Inflammatory macrophage treated with lipopolysaccharide for 4 hours (primary cell): ENCODE data around the gene VTI1A.
"Not testable (repeated sequence)": the region's sequence is repeated elsewhere in the genome, so short reads cannot be mapped to it uniquely, and the experiment has no call there.

Source experiments
- DNase-seq: peaks from one replicate; pipeline ENCODE4 v3.0.0-alpha.2; 2020

The VTI1A gene

DNA sequence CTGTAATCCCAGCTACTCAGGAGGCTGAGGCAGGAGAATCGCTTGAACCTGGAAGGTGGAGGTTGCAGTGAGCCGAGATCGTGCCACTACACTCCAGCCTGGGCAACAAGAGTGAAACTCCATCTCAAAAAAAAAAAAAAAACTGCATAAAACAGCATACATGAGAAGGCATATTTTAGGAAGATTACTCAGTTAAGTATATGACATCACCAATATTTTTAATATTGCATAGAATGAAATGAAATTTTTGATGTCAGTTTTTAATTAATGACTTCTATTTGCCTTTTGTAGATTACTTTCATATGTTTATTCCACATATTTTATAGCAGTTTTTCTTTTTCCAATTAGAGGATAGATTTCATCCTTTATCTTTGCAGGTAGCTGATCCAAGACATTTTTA, 284.4 kb downstream of the VTI1A start:
- DNase-seq = not testable (repeated sequence)

DNA sequence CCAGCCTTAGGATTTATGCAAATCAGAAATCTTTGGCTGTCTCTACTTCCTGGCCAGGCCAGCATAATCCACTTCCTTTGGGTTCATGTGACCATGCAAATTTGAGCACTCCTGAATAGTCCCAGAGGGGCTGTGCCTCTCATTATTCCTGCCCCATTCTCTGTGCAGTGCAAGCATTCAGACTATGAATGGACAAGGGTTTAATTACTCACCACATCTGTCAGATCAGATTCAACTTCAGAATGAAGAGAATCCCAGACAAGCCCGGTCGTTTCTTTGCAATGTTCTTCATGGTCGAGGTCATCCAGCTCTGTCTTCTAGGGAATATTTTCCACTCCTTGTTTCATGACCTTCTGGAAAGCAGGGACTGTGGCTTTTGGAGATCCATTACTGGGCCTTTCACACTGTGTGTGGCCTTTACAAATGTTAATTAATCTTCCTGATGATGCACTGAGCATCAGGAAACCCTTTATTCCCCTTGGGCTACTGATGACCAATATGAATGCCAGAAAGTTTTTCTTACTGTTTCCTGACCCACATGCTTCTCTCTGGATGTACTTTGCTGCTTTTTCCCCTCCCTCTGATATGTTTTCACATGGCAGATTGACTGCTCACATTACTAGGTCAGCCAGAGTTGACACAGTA, 285.4 kb downstream of the VTI1A start:
- peak; percentile 12 for DNase-seq

DNA sequence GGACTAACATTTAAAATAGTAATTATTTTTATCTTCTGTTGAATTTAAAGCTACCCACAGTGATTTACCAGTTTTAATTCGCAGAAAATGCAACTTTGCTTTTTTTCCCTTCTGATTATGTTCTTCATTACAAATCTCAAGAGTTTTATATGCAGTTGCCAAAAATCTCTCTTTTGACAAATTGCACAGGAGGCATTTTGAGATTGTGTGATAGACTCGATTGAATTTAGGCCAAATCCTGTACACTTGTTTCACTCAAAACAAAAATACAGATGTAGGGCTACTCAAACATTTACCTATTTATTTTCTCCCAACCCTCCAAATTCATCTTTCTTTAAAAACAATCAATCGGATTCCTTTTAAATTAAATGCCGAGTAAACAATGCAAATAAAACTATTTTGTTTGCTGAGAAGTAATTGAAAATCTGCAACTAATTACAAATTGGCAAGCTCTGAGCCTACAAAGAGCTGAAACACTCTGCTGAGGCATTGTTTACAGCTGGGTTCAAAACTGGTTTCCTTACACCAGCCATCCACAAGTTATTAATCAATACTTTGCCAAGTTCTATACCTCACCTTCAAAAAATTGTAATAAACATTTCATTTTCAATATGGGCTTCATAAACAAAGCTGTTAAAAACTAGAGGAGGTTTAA, 288.2 kb downstream of the VTI1A start:
- DNase-seq = no peak

DNA sequence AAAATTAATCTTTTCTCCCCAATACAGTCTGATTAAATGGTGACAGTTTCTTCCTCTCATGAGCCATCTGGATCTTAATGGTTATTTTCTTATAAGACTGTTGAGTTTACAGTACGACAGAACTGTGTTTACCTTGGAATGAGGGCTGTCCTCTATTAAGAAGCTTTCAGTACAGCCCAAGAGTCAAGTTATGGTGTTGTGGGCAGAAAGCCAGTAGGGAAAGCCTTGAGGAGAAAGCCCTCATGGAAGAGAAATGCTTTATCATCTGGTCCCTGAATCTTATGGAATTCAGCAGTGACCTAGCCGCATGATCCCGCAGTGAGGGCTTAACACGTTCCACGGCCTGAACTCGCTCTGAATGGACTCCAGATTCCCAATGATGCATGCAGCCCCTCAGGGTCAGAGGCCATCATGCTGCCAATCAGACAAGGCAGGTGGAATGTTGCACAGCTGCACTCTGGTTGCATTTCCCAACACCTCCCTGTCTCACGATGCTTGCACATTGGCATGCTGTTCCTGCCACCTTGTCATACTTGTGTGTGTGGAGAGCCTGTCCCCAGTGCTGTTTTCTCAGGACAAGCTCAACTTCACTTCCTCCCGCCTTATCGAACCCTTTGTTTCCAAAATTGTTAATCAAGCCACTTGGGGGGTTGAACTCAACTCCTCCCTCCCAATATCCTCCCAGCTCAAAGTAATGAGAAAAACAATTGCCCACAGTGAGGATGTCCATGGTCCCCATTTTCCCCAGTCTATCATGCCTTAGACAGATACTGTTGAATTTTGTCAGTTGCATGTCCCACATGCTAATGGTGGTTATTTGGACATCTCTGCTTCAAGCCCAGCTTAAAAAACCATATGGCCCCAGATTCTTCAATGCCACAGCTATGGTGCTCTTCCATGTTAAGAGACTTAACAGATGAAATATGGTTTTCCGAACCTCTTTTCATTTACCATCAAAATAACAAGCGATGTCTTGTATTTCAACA, 291.9 kb downstream of the VTI1A start:
- DNase-seq = no peak

DNA sequence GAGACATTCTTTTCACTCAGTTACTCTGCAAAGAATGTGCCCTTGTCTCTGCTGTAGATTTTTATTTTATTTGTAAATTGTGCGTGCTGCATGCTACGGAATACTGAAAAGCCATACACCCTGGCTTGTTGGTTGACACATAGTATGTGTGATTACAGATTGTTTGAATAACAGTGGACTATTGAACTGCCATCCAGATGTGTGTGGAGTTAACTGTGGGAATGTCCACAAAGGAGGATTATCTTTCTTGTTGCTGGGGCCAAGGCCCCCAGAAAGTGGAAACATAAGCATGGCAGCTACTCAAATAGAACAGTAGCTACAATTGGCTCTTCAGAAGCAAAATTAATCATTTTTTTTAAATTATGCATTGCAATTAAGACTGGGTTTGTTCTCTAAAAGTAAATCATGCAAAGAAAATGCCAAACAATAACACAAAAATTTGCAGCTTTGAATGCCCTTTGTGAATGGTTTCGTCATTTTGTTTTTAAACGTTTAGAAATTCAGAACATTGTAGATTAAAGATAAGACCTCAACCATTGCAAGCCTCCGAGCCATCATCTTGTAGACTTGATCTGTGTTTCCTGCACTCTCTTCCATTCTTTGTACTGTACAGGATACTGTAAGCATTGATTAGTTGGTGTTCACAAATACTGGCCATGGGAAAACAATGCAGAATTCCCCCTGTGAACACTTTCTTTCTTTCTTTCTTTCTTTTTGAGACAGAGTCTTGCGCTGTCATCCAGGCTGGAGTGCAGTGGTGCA, 292.8 kb downstream of the VTI1A start:
- no peak for DNase-seq

DNA sequence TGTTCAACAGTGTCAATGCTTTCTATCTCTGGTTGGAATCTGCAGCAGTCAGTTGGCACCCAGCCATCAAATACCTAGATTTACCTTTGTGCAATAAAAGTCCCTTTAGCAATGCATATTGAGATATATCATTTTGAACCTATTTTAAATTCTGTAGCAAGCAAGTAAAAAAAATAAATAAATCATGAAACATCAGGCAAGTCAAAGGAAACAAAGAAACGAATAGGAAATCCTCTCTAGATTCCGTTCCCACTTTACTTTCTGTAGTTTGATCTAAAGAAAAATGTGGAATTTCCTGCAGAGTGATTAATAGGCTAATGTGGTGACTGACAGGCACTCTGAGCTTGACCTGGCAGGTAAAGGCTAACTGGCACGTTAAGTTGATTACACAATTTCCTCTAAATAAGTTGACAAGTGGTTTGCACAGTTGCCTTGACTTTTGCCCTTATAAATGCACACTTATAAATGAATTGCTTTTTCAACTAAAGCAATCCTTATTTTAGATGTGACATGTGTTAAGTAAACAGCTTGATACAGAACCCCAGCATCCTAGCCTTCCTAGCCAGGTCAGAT, 294.9 kb downstream of the VTI1A start:
- DNase-seq = no peak

DNA sequence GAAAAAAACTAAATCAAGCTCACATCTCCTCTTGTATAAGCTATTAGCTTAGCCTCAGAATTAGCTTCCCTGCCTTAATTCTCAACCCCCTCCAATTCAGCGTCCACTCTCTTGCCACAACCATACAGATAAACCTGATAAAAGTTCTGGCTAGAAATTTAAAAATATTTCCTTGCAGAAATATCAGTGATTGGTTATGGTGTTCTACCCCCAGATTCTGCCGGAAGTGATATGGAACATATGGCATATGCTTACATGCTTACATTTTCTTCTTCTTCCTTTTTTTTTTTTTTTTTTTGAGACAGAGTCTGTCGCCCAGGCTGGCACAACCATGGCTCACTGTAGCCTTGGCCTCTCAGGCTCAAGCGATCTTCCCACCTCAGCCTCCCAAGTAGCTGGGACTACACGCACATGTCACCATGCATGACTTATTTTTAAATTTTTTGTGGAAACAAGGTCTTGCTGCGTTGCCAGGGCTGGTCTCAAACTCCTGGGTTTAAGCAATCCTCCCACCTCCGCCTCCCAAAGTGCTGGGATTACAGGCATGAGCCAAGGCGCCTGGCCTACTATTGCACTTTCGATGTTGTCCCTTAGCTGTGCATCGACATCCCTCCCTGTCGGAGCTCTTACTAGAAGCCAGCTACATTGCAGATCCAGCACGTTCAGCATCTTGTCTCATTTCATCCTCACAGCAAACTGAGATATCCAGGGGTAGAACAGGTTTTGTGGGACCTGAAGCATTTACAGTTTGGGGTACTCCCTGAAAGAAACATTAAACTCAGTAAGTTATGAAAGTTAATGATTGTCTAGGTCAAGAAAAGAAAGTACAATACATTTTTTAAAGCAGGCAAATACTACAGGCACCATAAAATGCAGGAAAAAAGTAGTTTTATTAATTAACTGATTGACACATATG, 297.4 kb downstream of the VTI1A start:
- no peak for DNase-seq

DNA sequence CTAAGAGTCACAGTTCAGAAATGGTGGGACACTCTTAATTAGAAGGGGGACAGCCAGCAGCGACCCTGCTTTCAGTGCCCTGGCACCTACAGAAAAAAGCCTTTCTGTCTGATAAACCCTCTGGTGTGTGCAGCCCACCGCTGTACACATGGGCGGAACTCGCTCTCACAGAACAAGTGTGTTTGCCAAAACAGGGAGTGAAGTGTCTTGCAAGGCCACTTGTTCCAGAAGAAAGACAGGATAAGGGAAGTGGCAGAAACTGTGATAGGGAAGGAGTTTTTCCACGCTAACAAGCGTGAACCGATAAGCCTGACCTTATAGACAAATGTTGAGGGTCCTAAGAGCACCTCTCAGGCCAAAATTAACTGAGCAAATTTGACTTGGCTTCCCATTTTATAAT, 299.3 kb downstream of the VTI1A start:
- no peak for DNase-seq

DNA sequence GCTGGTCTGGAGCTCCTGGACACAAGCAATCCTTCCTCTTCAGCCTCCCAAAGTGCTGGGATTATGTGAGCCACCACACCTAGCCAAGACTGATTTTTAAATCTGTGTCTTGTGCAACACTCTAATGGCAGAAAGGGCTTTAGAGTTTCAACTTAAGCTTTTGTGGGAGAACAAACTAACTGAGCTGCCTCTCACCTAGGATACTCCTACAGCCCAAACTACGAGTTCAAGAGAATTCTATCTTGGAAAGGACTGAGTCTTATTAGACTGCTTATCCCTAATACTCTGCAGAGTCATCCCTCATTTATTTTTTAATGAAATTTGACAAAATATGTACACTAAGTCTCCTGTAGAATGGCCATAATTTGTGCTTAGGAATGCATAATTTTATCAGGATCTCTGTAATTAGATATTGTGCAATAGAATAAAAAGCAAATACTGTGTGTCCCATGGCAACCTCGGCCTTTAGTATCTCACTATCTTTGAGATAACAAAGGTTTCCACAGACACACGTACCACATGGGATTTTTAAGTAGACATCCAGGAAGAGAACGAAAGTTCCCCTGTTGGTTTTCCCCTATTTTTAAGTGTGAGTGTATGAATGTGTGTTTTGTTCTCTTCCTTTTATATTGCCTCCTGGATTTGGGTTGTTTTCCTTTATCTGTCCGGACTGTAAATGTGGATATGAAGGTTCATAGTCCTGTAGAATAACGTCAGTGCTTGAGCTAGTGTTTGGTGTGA, 303.6 kb downstream of the VTI1A start:
- no peak for DNase-seq

DNA sequence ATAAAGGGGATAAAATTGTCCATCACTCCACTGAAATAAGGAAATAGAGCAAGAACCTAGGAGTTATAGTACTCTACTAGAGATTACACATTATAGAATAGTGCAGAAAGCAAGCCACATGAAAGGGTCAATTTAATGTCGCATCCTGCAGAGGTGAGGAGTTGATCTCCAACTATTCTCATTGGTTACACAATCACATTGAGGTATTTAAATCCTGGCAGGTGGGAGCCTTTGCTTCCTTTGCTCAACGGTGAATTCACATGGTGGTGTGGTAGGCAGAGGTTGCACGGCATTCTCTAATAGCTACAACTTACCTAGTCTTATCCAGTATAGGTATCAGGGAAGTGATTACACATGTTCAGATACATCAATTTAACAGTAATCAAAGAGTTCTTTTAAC, 304.6 kb downstream of the VTI1A start:
- no peak for DNase-seq

DNA sequence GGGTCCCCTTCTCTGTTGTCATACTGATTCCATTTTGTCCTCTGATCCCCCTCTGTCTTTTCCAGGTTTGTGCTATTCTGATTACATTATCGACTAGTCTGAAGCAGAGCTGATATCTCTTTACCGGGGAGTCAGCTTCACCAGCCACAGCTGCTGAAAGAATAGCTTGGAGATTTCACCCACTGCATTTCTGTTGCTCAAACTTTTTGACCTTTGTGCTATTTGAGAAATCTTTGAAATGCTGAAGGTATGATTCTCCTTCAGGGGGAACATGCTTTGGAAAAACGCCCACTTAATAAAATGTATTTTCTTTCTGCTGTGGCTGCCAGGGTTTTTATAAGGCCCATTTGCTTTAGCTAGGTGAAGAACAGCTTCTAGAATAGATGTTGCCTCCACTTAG, 305.3 kb downstream of the VTI1A start:
- no peak for DNase-seq

DNA sequence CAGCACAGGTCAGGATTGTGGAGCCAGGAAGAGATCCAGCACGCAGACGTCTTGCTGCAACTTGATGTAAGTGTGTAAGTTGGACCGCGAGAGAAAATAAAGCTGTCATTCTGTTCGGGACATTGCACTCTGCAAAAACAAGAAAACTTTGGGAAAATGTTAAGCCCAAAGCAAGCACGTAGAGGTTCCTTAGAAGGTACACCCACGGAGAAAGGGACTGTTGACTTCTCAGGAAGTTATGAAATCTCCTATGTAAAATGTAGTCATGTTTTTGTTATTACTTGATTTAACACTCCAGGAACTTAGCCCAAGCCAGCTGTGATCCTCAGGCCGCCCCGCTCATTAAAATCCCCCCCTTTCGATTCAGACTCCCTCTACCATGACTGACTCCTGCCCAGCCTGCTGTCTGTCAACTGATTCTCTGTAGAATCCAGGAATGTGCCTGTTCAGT, 307.0 kb downstream of the VTI1A start:
- DNase-seq = peak; percentile 69

DNA sequence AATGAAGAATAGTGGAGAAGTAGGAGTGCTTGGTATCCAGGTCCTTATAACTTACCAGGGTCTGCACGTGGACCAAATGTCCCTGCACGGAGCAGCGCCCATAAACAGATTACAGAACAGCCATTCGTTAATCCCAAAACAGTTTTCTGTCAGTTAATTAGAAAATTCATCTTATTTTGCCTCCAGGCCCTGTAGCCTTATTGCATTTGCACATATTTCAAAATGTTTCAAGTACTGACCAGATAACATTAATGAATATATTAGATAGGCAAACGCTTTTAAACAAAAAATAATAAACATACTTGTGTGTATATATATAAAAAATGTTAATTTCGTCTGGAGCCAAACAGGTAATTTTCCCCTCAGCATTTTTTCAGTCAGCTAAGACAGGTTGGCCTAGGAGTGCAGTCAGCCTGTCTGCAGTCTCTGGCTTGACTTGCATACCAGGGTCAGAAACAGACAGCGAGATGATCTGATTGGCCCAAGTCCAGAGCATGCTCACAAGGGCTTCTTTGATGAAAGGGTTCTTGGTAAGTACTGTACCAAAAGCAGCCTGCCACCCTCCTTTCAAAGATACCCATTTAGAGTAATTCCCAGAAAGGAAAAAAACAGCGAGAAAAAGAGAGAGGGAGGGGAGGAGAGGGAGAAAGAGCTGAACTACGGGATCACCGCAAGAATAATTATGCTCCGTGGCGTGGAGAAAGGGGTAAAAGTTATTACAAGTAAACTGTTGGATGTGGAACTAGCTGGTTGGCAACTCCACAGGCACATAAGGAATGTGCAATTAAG, 308.6 kb downstream of the VTI1A start:
- no peak for DNase-seq

DNA sequence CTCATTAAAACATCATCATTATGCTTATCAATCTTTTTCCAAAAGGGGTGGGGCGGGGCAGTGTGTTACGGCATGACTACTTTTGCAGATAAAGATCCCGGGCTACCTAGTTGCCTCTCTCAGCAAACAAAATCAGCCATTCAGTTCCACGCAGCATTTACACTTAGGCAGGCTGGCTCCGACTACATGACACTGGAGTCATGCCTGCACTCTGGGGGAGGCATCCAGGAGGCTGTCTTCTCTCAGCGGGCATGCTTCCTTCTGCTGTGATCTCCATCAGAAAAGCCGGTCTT, 309.2 kb downstream of the VTI1A start:
- no peak for DNase-seq

DNA sequence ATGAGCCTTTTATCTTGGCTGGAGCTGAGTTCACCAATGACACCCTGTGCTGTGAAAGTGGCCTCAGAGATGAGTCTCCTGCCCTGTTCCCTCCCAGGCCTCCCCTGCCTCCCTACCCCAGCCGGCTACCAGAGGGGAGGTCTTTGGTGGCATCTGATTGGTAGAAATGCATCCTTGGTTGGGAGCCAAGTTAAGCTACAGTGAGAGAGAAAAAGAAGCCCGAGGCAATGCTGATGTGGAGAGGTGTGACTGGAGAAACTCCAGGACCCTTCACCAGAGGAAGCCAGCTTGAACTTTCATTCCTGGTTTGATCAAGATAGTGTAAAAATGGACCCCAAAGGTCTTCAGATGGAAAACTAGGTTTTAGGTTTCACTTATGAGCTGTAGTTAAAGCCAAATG, 311.9 kb downstream of the VTI1A start:
- DNase-seq = no peak

DNA sequence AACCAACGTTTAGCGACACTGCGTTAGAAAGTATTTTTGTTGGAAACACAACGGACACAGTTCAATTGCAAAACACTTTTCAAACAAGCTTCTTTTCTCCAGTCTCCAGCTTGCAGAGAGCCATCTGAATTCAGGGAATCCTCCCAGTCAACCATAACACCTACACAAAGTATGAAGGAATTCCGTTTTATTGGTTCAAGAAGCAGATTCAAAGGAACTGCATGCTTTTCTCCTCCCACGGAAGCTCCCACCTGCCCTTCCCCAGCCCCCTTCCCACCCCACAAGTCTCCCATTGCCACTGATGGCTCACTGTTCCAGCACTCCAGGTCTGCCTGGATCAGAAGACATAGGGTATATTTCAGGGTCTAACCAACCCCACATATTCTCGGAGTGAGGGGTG, 312.5 kb downstream of the VTI1A start:
- DNase-seq = no peak

DNA sequence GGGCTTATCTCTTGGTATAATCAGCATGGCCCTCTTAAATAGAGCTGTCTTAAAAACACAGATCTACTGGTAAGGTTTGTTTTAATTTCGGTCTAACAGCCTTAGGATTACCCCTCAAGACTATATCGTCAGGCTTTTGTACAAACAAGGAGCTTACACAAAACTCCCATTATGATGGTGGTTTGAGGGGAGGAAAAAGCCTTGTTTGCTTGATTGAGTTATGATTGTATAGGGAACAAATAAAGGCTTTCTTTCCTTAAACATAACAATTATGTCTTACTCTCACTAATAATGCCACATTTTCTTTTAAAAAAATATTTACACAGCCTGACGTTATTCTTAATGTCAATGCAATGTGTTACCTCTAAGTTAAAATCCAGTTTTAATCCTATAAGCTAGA, 314.2 kb downstream of the VTI1A start:
- no peak for DNase-seq

DNA sequence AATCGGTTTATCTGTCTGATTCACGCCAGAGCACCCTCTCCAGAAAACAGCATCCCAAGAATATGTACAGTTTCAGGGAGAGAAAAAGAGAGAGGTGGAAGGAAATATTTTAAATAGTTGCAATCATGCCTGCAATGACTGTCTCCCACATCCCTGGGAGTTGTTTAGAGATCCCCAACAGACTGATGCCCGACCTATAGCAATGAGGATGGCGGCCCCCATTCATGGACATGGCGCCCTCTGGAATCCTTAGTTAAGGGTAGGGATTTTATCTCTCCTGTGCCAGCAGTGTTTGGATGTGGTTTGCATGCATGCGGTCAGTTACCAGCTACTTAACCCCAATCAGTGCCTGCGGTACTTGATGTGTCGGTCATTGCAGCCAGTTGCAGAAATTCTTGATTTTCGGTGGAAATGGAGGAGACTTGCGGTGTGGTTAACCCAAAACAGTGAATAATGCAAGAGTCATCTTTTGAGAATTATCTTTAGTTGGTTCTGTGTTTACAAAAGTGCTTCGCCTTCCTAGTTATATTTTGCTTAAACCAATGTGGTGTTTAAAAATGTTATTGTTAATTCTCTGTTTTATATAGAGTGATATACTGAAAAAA, 317.0 kb downstream of the VTI1A start:
- DNase-seq = no peak

DNA sequence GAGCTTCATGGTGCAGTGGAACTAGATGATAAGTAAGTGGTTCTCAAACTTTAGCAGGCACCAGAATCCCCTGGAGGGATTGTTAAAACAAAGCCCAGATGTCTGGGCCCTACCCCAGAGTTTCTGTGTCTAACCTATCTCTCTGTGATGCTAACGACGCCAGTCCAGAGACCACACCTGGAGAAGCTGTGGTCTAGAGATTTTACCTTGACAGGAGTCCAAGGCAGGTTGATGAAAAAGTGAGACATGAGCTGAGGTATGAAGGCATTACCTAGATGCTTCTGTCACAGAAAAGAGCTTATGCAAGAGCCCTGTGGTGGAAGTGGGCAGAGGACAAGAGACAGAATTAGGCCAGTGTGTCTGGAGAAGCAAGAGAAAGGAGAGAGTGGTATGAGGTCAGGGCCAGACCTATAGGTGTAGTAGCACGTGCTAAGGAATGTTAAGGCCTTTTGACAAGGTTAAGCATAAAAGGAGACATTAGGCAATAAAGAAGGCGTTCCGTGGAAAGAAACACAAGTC, 318.8 kb downstream of the VTI1A start:
- DNase-seq = no peak
